Measurements from ENCODE around the gene GRM4.

The GRM4 gene

DNA sequence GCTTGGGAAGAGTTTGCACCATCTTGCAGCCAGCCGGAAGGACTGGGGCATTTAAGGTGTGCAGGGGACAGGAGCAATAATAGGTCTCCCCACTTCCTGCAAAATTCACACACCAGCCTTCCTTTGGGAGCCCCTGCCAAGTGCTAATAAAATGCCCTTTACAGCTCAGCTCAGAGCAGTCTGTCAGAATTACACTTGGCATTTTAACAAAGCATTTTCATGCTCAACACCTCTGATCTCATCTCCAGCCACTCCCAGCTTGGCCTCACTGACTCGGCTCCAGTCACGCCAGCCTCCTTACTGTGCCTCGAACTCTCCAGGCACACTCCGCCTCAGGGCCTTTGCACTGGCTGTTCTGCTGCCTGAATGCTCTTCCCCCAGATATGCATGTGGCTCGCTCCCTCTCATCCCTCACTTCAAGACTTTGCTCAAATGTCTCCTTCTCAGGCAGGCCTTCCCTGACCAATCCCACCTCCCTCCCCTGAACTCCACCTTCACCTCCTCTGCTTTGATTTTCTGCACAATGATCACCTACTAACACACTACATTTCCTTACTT is 43.7 kb downstream of the GRM4 start:
- no peak overlapping the region for H3K9ac ChIP-seq (ENCODE audit: low read depth, low read length, poor library complexity, severe bottlenecking)
- H3K4me1 ChIP-seq (ENCODE audit: insufficient read depth, low read length, poor library complexity, severe bottlenecking) = no peaks in the 10 kb centered on the region
- H4K20me1 ChIP-seq (ENCODE audit: insufficient read depth, low read length, poor library complexity, severe bottlenecking) = no peaks in the 10 kb centered on the region
- TF ChIP-seq, protein P1, sequence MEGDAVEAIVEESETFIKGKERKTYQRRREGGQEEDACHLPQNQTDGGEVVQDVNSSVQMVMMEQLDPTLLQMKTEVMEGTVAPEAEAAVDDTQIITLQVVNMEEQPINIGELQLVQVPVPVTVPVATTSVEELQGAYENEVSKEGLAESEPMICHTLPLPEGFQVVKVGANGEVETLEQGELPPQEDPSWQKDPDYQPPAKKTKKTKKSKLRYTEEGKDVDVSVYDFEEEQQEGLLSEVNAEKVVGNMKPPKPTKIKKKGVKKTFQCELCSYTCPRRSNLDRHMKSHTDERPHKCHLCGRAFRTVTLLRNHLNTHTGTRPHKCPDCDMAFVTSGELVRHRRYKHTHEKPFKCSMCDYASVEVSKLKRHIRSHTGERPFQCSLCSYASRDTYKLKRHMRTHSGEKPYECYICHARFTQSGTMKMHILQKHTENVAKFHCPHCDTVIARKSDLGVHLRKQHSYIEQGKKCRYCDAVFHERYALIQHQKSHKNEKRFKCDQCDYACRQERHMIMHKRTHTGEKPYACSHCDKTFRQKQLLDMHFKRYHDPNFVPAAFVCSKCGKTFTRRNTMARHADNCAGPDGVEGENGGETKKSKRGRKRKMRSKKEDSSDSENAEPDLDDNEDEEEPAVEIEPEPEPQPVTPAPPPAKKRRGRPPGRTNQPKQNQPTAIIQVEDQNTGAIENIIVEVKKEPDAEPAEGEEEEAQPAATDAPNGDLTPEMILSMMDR (conservative IDR thresholded peaks at IDR 0.05; ENCODE audit: low read length) = no peak
- no peak for TF ChIP-seq EZH2phosphoT487 (IDR thresholded peaks at IDR 0.05; ENCODE audit: borderline replicate concordance)
- H3K9me2 ChIP-seq (replicated peaks; ENCODE audit: low read depth, low read length) = no peaks in the 10 kb centered on the region
- no peaks in the 10 kb centered on the region for H3F3A ChIP-seq (ENCODE audit: low read depth)
- no peaks in the 10 kb centered on the region for H3K9me3 ChIP-seq (ENCODE audit: insufficient read depth, low read depth, low read length)
- no peaks in the 10 kb centered on the region for H3K27me3 ChIP-seq (ENCODE audit: insufficient read depth, low read length, poor library complexity, severe bottlenecking)
- H3K4me2 ChIP-seq (ENCODE audit: low read depth, low read length, poor library complexity, severe bottlenecking) = no peak overlapping the region
- H2AFZ ChIP-seq (ENCODE audit: low read length) = no peak overlapping the region
- no peak overlapping the region for H3K4me3 ChIP-seq (ENCODE audit: low read length, poor library complexity, severe bottlenecking)
- H3K79me2 ChIP-seq (ENCODE audit: insufficient read depth, low read length) = no peaks in the 10 kb centered on the region
- no peaks in the 10 kb centered on the region for H3K36me3 ChIP-seq (ENCODE audit: insufficient read depth, low read length)

DNA sequence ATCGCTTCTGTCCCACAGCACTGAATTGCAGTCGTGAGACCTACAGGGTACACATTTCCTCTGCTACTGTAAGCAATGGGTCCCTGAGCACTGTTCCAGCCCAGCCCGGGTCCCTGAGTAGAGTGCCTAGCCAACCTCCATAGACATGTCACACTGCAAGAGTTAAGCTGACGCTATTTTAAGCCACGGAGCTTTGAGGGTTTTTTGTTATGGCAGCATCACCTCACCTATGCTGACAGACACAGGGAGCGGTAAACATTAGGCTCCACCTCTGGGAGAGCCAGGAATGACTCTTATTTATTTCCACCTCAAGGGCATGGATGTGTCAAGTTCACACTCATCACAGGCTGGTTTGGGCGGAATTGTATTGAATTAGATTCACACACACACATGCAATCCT is 45.1 kb downstream of the GRM4 start:
- Histone ChIP-seq H2AFZ (ENCODE audit: low read length) (no peak overlapping the region), H3K9me3 (ENCODE audit: insufficient read depth, low read depth, low read length) (no peaks in the 10 kb centered on the region), H3K9me2 (replicated peaks; ENCODE audit: low read depth, low read length) (no peaks in the 10 kb centered on the region), H3K9ac (ENCODE audit: low read depth, low read length, poor library complexity, severe bottlenecking) (no peak overlapping the region), H4K20me1 (ENCODE audit: insufficient read depth, low read length, poor library complexity, severe bottlenecking) (no peaks in the 10 kb centered on the region), H3K4me1 (ENCODE audit: insufficient read depth, low read length, poor library complexity, severe bottlenecking) (no peaks in the 10 kb centered on the region), H3K36me3 (ENCODE audit: insufficient read depth, low read length) (no peaks in the 10 kb centered on the region), H3K4me2 (ENCODE audit: low read depth, low read length, poor library complexity, severe bottlenecking) (no peak overlapping the region), H3K79me2 (ENCODE audit: insufficient read depth, low read length) (no peaks in the 10 kb centered on the region), H3K27me3 (ENCODE audit: insufficient read depth, low read length, poor library complexity, severe bottlenecking) (no peaks in the 10 kb centered on the region), H3K4me3 (ENCODE audit: low read length, poor library complexity, severe bottlenecking) (no peak overlapping the region), H3F3A (ENCODE audit: low read depth) (no peaks in the 10 kb centered on the region)
- TF ChIP-seq EZH2phosphoT487 (IDR thresholded peaks at IDR 0.05; ENCODE audit: borderline replicate concordance) = no peak
- TF ChIP-seq, protein P1 (conservative IDR thresholded peaks at IDR 0.05; ENCODE audit: low read length) = no peak

- H3K9me3 ChIP-seq (ENCODE audit: insufficient read depth, low read depth, low read length) = no peaks in the 10 kb centered on the region
- H3K79me2 ChIP-seq (ENCODE audit: insufficient read depth, low read length) = no peaks in the 10 kb centered on the region
Measured at GRCh38 chr6:34099878-34100277, 46.0 kb downstream of the GRM4 start.

More at GRCh38 chr6:34099878-34100277, 46.0 kb downstream of the GRM4 start:
- H3K4me2 ChIP-seq (ENCODE audit: low read depth, low read length, poor library complexity, severe bottlenecking) = no peak overlapping the region
- no peak overlapping the region for H3K9ac ChIP-seq (ENCODE audit: low read depth, low read length, poor library complexity, severe bottlenecking)
- H3K9me2 ChIP-seq (replicated peaks; ENCODE audit: low read depth, low read length) = no peaks in the 10 kb centered on the region
- H3K4me3 ChIP-seq (ENCODE audit: low read length, poor library complexity, severe bottlenecking) = no peak overlapping the region
- no peaks in the 10 kb centered on the region for H4K20me1 ChIP-seq (ENCODE audit: insufficient read depth, low read length, poor library complexity, severe bottlenecking)
- H3F3A ChIP-seq (ENCODE audit: low read depth) = no peaks in the 10 kb centered on the region
- H2AFZ ChIP-seq (ENCODE audit: low read length) = no peak overlapping the region
- no peak for TF ChIP-seq EZH2phosphoT487 (IDR thresholded peaks at IDR 0.05; ENCODE audit: borderline replicate concordance)
- TF ChIP-seq, protein P1 (conservative IDR thresholded peaks at IDR 0.05; ENCODE audit: low read length) = no peak
- no peaks in the 10 kb centered on the region for H3K27me3 ChIP-seq (ENCODE audit: insufficient read depth, low read length, poor library complexity, severe bottlenecking)
- no peaks in the 10 kb centered on the region for H3K4me1 ChIP-seq (ENCODE audit: insufficient read depth, low read length, poor library complexity, severe bottlenecking)
- no peaks in the 10 kb centered on the region for H3K36me3 ChIP-seq (ENCODE audit: insufficient read depth, low read length)
